ENCODE data around the gene MAP1S. TPM values are rescaled to one million over a fixed set of nuclear protein-coding genes. Genes with fewer than 3 reads are reported as not detected.
"Not testable (repeated sequence)": the region's sequence is repeated elsewhere in the genome, so short reads cannot be mapped to it uniquely, and the experiment has no call there.

MAP1S gene
- total RNA-seq, 6 experiments from 2014 or later: 11.1 to 31.3 (median 14.9) TPM

- DNase-seq (peak in 2 of 3 donors; percentile 51 to 59), ATAC-seq (peak in 3 of 4 donors; percentile 6 to 25 (median 11))
- no peaks in the 10 kb centered on the region for H3K4me1 ChIP-seq
- H3K27me3 ChIP-seq: no peaks in the 10 kb centered on the region
- WGBS (ENCODE audit: insufficient coverage, low coverage, low lambda C conversion rate, missing lambda C conversion rate): 21% methylated on average over 21 of the region's 25 CpGs
- TF ChIP-seq POLR2A (IDR thresholded peaks at IDR 0.05) (no peak), CTCF (IDR thresholded peaks at IDR 0.05) (no peak)
- H3K9me3 ChIP-seq: no peaks in the 10 kb centered on the region
- no peak overlapping the region for H3K4me3 ChIP-seq
- H3K36me3 ChIP-seq: no peaks in the 10 kb centered on the region
- H3K27ac ChIP-seq: no peak overlapping the region
- intact Hi-C loops (cut with DNase I): loop anchor here in 1 of 2 donors (10.0 kb wide), 1 partner anchor 64 kb away; the partner anchor contains the start of gene MAP1S
Observed at GRCh38 chr19:17778968-17779929, 60.0 kb downstream of the MAP1S start.

- no CpG with 5 or more reads among the region's 2 CpGs for WGBS (ENCODE audit: insufficient coverage, low coverage, low lambda C conversion rate, missing lambda C conversion rate)
- TF ChIP-seq POLR2A (IDR thresholded peaks at IDR 0.05): no peak
- TF ChIP-seq CTCF (IDR thresholded peaks at IDR 0.05): no peak
Observed at GRCh38 chr19:17780781-17781180, 61.5 kb downstream of the MAP1S start.

GRCh38 chr19:17783721-17784120, 64.4 kb downstream of the MAP1S start:
- WGBS (ENCODE audit: insufficient coverage, low coverage, low lambda C conversion rate, missing lambda C conversion rate): 0% methylated on average over 1 of the region's 5 CpGs
- not testable (repeated sequence) for H3K27me3 ChIP-seq, H3K36me3 ChIP-seq, DNase-seq, ATAC-seq, H3K27ac ChIP-seq, H3K4me1 ChIP-seq, H3K4me3 ChIP-seq, H3K9me3 ChIP-seq
- intact Hi-C loops (cut with DNase I): loop anchor here in 1 of 2 donors (10.0 kb wide), 2 partner anchors 71 to 79 kb away; partner anchors contain the start of gene RPL18A

More at GRCh38 chr19:17780781-17781180, 61.5 kb downstream of the MAP1S start:
- DNase-seq: no peak
- H3K27me3 ChIP-seq: no peaks in the 10 kb centered on the region
- no peaks in the 10 kb centered on the region for H3K9me3 ChIP-seq
- ATAC-seq: no peak
- H3K4me3 ChIP-seq: no peak overlapping the region
- no peaks in the 10 kb centered on the region for H3K36me3 ChIP-seq
- H3K27ac ChIP-seq: no peak overlapping the region
- intact Hi-C loops (cut with DNase I): loop anchor here in 1 of 2 donors (10.0 kb wide), 2 partner anchors 74 to 76 kb away; partner anchors contain the start of gene RPL18A
- H3K4me1 ChIP-seq: no peaks in the 10 kb centered on the region

Other genes starting within 250 kb of the MAP1S start
- 10 to 100 TPM in 1 of 6 experiments, 1 to 10 TPM in 5; 5.1 to 12.3 (median 6.1) TPM for gene SLC27A1, start 249.0 kb upstream of the MAP1S start, total RNA-seq
- gene PGLS, start 207.8 kb upstream of the MAP1S start, total RNA-seq: 10 to 100 TPM; 31.7 to 60.0 (median 38.8) TPM
- gene COLGALT1, start 163.8 kb upstream of the MAP1S start, total RNA-seq: 10 to 100 TPM; 23.2 to 36.8 (median 31.1) TPM
- gene UNC13A, start 31.1 kb upstream of the MAP1S start, total RNA-seq: under 1 TPM in 1 of 6 experiments, not detected in 5; 0.02 TPM
- gene FCHO1, start 32.0 kb downstream of the MAP1S start, total RNA-seq: 1 to 10 TPM in 4 of 6 experiments, under 1 TPM in 2; 0.93 to 3.6 (median 1.3) TPM
- 10 to 100 TPM in 2 of 6 experiments, 1 to 10 TPM in 3, under 1 TPM in 1; 0.26 to 13.6 (median 3.1) TPM for gene B3GNT3, start 75.7 kb downstream of the MAP1S start, total RNA-seq
- not detected for gene INSL3, start 102.0 kb downstream of the MAP1S start, total RNA-seq
- 1 to 10 TPM; 1.1 to 5.5 (median 2.3) TPM for gene JAK3, start 128.5 kb downstream of the MAP1S start, total RNA-seq
- gene RPL18A, start 140.4 kb downstream of the MAP1S start, total RNA-seq: 100 to 1,000 TPM; 449 to 778 (median 494) TPM
- not detected for gene SLC5A5, start 152.5 kb downstream of the MAP1S start, total RNA-seq
- 10 to 100 TPM; 20.6 to 45.3 (median 30.7) TPM for gene CCDC124, start 213.5 kb downstream of the MAP1S start, total RNA-seq
- not detected for gene KCNN1, start 247.6 kb downstream of the MAP1S start, total RNA-seq

All from right lobe of liver (tissue), 6 donors.